Parathyroid adenoma (tissue), 2 donors: ENCODE data around the gene CSPG4.
"Not testable (repeated sequence)": the region's sequence is repeated elsewhere in the genome, so short reads cannot be mapped to it uniquely, and the experiment has no call there.

Experiments
- H2AFZ ChIP-seq: fragments of 300-600 bp; sonication (generic); one replicate; pipeline ENCODE4 v1.7.0; 2017; ENCODE audit warnings: antibody characterized with exemption, mild to moderate bottlenecking
- H3K27ac ChIP-seq: fragments of 300-600 bp; sonication (generic); one replicate; pipeline ENCODE4 v1.7.0; 2017
- H3K27me3 ChIP-seq: fragments of 300-600 bp; sonication (generic); one replicate; pipeline ENCODE4 v1.7.0; 2017; ENCODE audit warnings: low read length; ENCODE audit not compliant: control insufficient read depth, insufficient read depth
- H3K36me3 ChIP-seq: fragments of 300-600 bp; sonication (generic); one replicate; pipeline ENCODE4 v1.7.0; 2017; ENCODE audit warnings: low read length; ENCODE audit not compliant: control insufficient read depth, insufficient read depth
- H3K4me1 ChIP-seq: fragments of 300-600 bp; sonication (generic); one replicate; pipeline ENCODE4 v1.7.0; 2017; ENCODE audit warnings: control low read depth
- H3K4me2 ChIP-seq: fragments of 300-600 bp; sonication (generic); one replicate; pipeline ENCODE4 v1.7.0; 2017; ENCODE audit warnings: low read length
- H3K4me3 ChIP-seq: fragments of 300-600 bp; sonication (generic); one replicate; pipeline ENCODE4 v1.7.0; 2017; ENCODE audit warnings: low read depth, low read length
- H3K79me2 ChIP-seq: fragments of 300-600 bp; sonication (generic); one replicate; pipeline ENCODE4 v1.7.0; 2017; ENCODE audit warnings: control low read depth
- H3K9ac ChIP-seq: fragments of 300-600 bp; sonication (generic); one replicate; pipeline ENCODE4 v1.7.0; 2017; ENCODE audit warnings: mild to moderate bottlenecking
- H3K9me3 ChIP-seq: fragments of 300-600 bp; sonication (generic); one replicate; pipeline ENCODE4 v1.7.0; 2017; ENCODE audit warnings: low read length; ENCODE audit not compliant: control insufficient read depth
- TF ChIP-seq, protein P1 (sequence below): fragments of 300-600 bp; sonication (generic); IDR thresholded peaks from one replicate; pipeline ENCODE4 v1.7.0; 2017; ENCODE audit warnings: antibody characterized with exemption, mild to moderate bottlenecking
- donor health status: primary hyperparathyroidism.

Gene CSPG4

DNA sequence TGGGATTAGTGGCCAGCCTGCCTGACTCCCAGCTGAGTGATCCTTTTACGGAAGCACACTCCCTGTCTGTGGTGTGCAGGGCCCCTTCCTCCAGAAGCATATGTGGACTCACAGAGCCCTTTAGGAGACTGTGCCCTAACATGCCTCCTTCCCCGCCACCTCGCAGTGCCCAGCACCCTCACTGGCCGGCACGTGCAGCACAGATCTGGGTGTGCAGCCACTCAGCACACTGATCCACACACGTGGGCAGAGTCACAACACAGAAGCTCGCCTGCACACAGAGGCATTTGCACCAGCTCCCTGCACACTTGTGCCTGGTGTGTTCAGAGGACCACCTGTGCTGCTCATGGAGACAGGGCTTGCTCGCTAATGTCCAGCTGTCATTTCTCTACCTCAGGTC lies 23.6 kb upstream of the CSPG4 start:
- Histone ChIP-seq H3K36me3 (no peaks in the 10 kb centered on the region), H2AFZ (no peak overlapping the region), H3K79me2 (no peaks in the 10 kb centered on the region), H3K9ac (no peak overlapping the region), H3K9me3 (no peaks in the 10 kb centered on the region), H3K4me2 (no peak overlapping the region), H3K4me3 (no peak overlapping the region), H3K27ac (no peak overlapping the region), H3K4me1 (no peaks in the 10 kb centered on the region), H3K27me3 (no peaks in the 10 kb centered on the region)
- TF ChIP-seq, protein P1, sequence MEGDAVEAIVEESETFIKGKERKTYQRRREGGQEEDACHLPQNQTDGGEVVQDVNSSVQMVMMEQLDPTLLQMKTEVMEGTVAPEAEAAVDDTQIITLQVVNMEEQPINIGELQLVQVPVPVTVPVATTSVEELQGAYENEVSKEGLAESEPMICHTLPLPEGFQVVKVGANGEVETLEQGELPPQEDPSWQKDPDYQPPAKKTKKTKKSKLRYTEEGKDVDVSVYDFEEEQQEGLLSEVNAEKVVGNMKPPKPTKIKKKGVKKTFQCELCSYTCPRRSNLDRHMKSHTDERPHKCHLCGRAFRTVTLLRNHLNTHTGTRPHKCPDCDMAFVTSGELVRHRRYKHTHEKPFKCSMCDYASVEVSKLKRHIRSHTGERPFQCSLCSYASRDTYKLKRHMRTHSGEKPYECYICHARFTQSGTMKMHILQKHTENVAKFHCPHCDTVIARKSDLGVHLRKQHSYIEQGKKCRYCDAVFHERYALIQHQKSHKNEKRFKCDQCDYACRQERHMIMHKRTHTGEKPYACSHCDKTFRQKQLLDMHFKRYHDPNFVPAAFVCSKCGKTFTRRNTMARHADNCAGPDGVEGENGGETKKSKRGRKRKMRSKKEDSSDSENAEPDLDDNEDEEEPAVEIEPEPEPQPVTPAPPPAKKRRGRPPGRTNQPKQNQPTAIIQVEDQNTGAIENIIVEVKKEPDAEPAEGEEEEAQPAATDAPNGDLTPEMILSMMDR = no peak

DNA sequence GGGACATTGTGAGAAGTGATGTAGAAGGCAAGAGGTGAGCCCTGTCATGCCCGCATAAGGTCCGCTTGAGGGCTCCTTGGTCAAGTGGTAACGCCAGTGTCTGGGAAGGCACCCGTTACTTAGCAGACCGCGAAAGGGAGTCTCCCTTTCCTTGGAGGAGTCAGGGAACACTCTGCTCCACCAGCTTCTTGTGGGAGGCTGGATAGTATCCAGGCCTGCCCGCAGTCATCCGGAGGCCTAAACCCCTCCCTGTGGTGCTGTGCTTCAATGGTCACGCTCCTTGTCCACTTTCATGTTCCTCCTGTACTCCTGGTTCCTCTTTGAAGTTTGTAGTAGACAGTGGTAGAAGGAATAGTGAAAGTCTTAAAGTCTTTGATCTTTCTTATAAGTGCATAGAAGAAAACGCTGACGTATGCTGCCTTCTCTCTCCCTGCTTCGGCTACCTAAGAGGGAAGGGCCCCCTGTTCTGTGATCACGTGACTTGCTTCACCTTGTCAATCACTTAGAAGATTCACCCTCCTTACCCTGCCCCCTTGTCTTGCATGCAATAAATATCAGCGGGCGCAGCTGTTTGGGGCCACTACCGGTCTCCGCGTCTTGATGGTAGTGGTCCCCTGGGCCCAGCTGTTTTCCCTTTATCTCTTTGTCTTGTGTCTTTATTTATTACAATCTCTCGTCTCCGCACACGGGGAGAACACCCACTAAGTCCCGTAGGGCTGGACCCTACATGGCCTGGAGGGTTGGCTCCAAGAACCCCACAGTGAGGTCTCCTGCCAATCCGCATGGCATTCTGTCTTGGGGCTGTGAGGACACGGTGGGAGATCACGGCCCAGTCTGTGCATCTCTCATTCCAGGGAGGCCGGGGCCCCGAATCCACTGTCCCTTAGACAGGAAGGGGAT lies 22.5 kb upstream of the CSPG4 start:
- not testable (repeated sequence) for H3K4me1 ChIP-seq, H2AFZ ChIP-seq, H3K27me3 ChIP-seq, H3K27ac ChIP-seq, H3K4me2 ChIP-seq, H3K4me3 ChIP-seq, H3K9me3 ChIP-seq, H3K79me2 ChIP-seq, H3K36me3 ChIP-seq, H3K9ac ChIP-seq

DNA sequence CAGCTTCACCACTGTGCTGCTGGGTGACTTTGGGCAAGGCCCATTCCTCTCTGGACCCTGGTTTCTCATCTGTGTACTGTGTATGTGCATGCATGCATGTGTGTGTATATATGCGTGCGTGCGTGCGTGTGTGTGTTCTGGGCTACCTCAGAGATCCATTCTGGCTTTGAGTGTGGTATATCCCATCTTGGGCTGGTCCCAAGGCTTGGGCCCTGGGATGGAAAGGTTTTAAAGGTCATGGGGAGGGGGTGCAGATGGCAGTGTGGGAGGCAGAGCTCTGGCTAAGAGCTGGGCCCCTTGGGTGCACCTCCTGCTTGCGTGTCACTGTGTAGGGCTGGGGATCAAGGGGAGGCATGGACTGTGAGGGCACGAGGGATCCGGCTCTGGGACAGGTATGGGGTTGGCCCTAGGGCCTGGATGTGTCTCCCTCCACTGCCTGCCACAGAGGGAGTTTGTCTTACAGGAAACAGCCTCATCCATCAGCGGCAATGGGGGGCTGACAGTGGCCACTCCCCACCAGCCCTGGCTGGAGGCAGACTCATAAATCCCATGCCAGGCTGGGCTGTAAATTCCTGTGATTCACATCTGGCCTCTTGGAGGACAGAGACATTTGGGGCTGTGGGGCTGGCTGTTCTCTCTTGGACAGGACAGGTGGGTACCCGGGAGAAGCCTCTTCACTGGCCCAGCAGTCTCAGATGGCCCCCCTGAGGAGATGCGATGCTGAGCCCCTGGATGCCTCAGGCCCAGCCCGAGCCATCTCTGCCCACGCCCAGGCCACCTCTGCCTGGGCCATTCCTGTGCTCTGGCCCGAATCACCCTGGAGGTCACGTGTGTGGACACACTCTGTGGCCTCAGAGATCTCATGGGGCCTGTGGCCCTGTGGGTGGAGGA lies 21.4 kb upstream of the CSPG4 start:
- Histone ChIP-seq H3K27ac (no peak overlapping the region), H3K9me3 (no peaks in the 10 kb centered on the region), H2AFZ (no peak overlapping the region), H3K4me3 (no peak overlapping the region), H3K9ac (no peak overlapping the region), H3K36me3 (no peaks in the 10 kb centered on the region), H3K4me2 (no peak overlapping the region), H3K4me1 (no peaks in the 10 kb centered on the region), H3K79me2 (no peaks in the 10 kb centered on the region), H3K27me3 (no peaks in the 10 kb centered on the region)
- TF ChIP-seq, protein P1 = no peak

DNA sequence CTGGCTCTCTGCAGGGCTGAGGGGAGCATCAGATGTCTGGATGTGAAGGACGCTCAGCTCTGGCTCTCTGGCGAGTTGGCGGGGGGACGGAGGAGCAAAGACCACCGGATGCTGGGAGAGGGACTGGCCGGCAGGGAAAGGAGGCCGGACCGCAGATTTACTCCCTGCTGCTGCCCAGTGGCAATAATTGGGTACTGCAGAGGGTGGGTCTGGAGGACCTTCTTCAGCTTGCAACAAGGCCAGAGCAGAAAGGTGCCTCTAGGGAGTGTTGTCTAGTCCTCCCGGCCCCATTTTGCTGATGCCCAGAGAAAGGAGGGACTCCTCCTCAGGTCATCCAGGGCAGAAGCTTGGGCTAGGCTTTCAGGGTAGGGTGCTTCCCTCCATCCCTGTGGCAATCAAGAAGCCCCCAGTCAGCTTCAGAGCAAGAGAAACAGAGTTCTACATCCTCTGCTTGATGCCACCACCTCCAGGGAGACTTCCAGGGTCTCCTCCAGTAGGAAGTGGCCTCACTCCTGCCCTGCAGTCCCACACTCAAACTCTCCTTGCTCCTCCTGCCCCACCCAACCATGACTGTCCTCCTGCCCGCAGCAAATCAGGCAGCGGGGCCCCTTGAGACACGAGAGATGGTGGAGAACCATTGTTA lies 20.3 kb upstream of the CSPG4 start:
- Histone ChIP-seq H3K4me1 (no peaks in the 10 kb centered on the region), H3K27ac (no peak overlapping the region), H3K9ac (no peak overlapping the region), H3K4me2 (no peak overlapping the region), H3K4me3 (no peak overlapping the region), H3K9me3 (no peaks in the 10 kb centered on the region), H3K79me2 (no peaks in the 10 kb centered on the region), H3K27me3 (no peaks in the 10 kb centered on the region), H3K36me3 (no peaks in the 10 kb centered on the region), H2AFZ (no peak overlapping the region)
- TF ChIP-seq, protein P1 = peak; percentile 66
